ENCODE measurements around the gene SHCBP1. TPM values are rescaled to one million over a fixed set of nuclear protein-coding genes. Genes with fewer than 3 reads are reported as not detected.

Gene SHCBP1, protein sequence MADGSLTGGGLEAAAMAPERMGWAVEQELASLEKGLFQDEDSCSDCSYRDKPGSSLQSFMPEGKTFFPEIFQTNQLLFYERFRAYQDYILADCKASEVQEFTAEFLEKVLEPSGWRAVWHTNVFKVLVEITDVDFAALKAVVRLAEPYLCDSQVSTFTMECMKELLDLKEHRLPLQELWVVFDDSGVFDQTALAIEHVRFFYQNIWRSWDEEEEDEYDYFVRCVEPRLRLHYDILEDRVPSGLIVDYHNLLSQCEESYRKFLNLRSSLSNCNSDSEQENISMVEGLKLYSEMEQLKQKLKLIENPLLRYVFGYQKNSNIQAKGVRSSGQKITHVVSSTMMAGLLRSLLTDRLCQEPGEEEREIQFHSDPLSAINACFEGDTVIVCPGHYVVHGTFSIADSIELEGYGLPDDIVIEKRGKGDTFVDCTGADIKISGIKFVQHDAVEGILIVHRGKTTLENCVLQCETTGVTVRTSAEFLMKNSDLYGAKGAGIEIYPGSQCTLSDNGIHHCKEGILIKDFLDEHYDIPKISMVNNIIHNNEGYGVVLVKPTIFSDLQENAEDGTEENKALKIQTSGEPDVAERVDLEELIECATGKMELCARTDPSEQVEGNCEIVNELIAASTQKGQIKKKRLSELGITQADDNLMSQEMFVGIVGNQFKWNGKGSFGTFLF
- 71.9 and 85.8 TPM in 2 replicates for total RNA-seq (2014; rRNA removed; shearing (Covaris generic))

DNA sequence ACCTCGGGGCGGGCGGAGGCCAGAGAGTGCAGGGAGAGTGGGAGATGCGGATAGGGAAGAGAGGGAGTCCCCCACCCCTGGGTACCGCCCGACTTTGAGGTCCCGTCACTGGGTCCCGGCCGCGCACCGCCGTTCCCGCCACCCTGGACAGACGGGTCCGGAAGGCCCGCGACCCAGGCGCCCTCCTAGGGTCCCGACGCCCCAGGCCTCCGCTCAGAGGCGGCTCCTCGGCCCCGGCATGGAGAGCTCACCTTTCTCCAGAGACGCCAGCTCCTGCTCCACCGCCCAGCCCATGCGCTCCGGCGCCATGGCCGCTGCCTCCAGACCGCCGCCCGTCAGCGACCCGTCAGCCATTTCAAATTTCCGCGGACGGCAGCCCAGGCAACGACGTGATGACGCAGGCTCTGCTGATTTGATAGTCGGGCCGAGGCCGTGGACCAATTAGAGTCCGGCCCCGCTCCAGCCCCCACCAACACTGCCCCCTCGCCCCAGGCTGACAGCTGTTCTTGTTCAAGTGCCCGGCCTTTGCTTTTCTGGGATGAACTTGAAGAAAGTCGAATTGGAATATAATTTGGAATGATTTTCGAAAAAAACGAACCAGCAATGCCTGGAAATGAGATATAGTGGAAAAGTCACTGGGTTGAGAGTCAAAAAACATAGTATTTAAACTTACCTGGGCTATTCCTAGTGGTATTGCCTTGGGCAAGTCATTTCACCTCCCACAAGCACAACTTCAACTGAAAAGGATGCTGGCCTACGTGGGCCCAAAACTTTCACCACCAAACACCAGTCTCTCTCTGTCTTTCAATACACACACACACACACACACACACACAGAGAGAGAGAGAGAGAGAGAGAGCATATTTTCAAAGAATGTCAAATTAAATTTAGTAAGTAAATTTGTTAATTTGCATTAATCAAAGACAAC is at the start of gene SHCBP1:
TSS of gene SHCBP1 (minus strand) at position 374 of the 928 bp plus-strand sequence. CDS start at position 354, 20 bp downstream.
- H3K4me3 ChIP-seq, result peak within 1 kb of the TSS; percentile 90
- no peaks in the 10 kb centered on the region for H3K9me3 ChIP-seq (replicated peaks)
- H3K36me3 ChIP-seq, result peaks cover 35% of the 10 kb centered on the region
- peaks cover 4% of the 10 kb centered on the region; the same call in 1 of the 2 replicates for H3K4me1 ChIP-seq (replicated peaks)
- peak; percentile 80 to 92 for DNase-seq (ENCODE audit: low read depth in 1 of 2, low spot score in 2 of 2)
- no peaks in the 10 kb centered on the region for H3K27me3 ChIP-seq (replicated peaks)
- H3K27ac ChIP-seq, result peak within 1 kb of the TSS; percentile 94

DNA sequence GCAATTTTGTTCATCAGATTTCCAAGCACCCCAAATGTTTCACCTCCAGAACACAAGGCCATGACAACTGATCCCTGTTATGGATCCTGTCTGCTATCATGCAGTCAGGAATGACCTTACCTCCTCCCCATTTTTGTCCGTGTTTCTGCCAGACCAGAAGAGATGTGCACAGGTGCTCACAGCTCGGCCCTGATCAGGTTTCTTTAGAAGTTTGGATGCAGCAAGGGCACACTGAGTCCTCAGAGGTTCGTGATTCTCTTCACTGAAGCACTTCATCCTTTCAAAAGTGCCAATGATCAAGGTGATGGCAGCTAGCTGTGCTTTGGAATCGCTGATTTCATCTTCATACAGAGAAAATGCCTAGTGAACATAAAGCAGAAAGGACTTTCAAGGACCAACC is 40.9 kb upstream of the SHCBP1 start:
- H3K4me1 ChIP-seq (replicated peaks), result no peaks in the 10 kb centered on the region
- peaks cover 63% of the 10 kb centered on the region for H3K36me3 ChIP-seq
- H3K27me3 ChIP-seq (replicated peaks), result no peaks in the 10 kb centered on the region
- no peak overlapping the region for H3K27ac ChIP-seq
- DNase-seq (ENCODE audit: low read depth in 1 of 2, low spot score in 2 of 2), result no peak
- H3K4me3 ChIP-seq, result no peak overlapping the region
- H3K9me3 ChIP-seq (replicated peaks), result no peaks in the 10 kb centered on the region

DNA sequence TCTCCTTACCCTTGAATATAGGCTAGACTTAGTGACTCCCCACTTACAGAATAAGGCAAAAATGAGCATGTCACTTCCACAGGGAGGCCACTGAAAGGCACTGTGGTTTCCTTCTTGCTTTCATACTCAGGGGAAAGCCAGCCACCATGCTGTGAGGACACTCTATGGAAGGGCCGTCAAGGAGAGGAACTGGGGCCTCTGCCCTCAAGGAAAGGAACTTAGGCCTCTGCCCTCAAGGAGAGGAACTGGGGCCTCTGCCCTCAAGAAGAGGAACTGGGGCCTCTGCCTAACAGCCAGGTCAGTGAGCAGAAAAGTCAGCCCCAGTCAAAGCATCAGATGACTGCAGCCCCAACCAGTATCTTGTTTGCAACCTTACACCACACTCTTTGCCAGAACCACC is 37.7 kb upstream of the SHCBP1 start:
- Histone ChIP-seq H3K9me3 (replicated peaks) (no peaks in the 10 kb centered on the region), H3K27ac (no peak overlapping the region), H3K27me3 (replicated peaks) (no peaks in the 10 kb centered on the region), H3K36me3 (peaks cover 46% of the 10 kb centered on the region), H3K4me3 (no peak overlapping the region), H3K4me1 (replicated peaks) (no peaks in the 10 kb centered on the region)
- DNase-seq (ENCODE audit: low read depth in 1 of 2, low spot score in 2 of 2), result no peak

DNA sequence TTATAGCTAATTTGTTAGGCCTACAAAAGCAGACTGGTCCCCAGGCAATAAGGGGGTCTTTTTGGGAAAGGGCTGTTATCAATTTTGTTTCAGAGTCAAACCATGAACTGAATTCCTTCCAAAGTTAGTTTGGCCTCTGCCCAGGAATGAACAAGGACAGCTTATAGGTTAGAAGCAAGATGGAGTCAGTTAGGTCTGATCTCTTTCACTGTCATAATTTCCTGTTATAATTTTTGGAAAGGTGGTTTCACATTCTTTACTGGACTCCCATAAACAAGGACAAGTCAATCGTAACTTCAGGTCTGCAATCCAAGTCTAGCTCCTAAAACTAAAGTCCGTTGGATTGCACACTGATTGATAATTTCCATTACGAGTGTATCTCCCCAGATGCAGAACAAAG is 30.1 kb upstream of the SHCBP1 start:
- Histone ChIP-seq H3K27me3 (replicated peaks) (no peaks in the 10 kb centered on the region), H3K27ac (no peak overlapping the region), H3K36me3 (no peaks in the 10 kb centered on the region), H3K4me3 (no peak overlapping the region), H3K9me3 (replicated peaks) (no peaks in the 10 kb centered on the region), H3K4me1 (replicated peaks) (no peaks in the 10 kb centered on the region; the same call in 1 of the 2 replicates)
- no peak for DNase-seq (ENCODE audit: low read depth in 1 of 2, low spot score in 2 of 2)

DNA sequence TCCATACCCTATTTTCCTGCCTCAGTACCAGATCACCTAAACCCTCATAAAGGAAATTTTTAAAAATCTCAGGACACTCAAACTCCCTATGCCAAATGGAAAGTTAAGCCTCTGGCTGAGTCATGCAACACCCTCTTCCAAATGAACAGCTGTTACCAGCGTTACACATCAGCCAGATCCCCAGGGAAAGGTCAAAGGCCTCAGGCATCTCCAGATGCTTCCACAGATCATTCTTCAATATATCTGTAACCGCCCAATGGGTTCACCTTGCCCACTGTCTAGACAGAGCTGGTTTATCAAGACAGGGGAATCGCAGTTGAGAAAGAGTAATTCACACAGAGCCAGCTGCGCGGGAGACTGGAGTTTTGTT is 29.1 kb upstream of the SHCBP1 start:
- no peaks in the 10 kb centered on the region for H3K36me3 ChIP-seq
- no peaks in the 10 kb centered on the region; the same call in 1 of the 2 replicates for H3K4me1 ChIP-seq (replicated peaks)
- no peaks in the 10 kb centered on the region for H3K27me3 ChIP-seq (replicated peaks)
- H3K4me3 ChIP-seq, result no peak overlapping the region
- H3K27ac ChIP-seq, result no peak overlapping the region
- H3K9me3 ChIP-seq (replicated peaks), result no peaks in the 10 kb centered on the region
- no peak for DNase-seq (ENCODE audit: low read depth in 1 of 2, low spot score in 2 of 2)

DNA sequence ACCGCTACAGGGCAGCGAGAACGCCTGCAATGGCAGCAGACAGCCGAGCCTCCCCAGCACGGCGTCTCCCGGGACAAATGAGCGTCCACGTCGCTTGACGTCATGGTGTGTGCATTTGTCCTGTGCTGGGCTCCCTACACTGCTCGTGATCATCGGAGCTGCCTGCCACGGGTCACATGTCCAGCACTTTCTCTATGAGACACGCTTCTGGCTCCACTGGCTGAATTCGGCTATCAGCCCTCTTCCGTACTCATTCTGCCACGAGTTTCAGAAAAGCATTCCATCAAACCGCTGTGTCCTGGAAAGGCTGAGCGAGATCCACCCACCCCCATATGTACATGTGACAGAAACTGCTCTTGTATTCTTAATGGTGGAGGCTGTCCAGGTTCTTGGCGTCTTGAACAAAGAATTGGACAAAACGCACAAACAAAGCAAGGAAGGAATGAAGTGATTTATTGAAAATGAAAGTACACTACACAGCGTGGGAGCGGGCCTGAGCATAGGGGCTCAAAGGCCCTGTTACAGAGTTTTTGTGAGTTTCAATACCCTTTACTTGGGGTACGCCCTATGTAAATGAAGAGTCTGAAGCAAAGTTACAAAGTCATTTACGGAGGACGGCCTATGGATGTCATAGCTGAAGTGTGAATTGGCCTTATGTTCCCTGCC is 28.5 kb upstream of the SHCBP1 start:
- Histone ChIP-seq H3K36me3 (no peaks in the 10 kb centered on the region), H3K27me3 (replicated peaks) (no peaks in the 10 kb centered on the region), H3K9me3 (replicated peaks) (no peaks in the 10 kb centered on the region), H3K4me3 (peak overlapping the region; percentile 31), H3K4me1 (replicated peaks) (no peaks in the 10 kb centered on the region; the same call in 1 of the 2 replicates), H3K27ac (no peak overlapping the region)
- peak; percentile 31 to 57 for DNase-seq (ENCODE audit: low read depth in 1 of 2, low spot score in 2 of 2)

DNA sequence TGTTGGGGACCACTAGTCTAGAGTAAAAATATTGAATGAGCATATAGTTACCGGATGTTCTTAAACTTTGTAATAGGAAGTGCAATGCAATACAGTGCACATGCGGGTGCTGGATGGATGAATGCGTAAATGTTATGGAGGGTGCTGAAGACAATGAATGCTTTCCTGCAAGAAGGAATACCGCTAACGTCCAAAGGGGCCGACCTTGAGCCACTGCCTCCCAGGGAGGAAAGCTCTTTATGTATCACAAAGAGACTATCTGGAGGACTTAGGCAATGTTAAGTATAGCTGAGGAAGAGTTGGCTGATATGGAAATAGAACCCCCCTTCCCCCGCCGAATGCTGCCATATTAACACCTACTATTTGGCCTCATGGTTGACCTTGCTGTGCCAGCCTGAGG is 27.5 kb upstream of the SHCBP1 start:
- Histone ChIP-seq H3K4me1 (replicated peaks) (no peaks in the 10 kb centered on the region; the same call in 1 of the 2 replicates), H3K27ac (no peak overlapping the region), H3K4me3 (no peak overlapping the region), H3K36me3 (no peaks in the 10 kb centered on the region), H3K9me3 (replicated peaks) (no peaks in the 10 kb centered on the region), H3K27me3 (replicated peaks) (no peaks in the 10 kb centered on the region)
- DNase-seq (ENCODE audit: low read depth in 1 of 2, low spot score in 2 of 2), result no peak

DNA sequence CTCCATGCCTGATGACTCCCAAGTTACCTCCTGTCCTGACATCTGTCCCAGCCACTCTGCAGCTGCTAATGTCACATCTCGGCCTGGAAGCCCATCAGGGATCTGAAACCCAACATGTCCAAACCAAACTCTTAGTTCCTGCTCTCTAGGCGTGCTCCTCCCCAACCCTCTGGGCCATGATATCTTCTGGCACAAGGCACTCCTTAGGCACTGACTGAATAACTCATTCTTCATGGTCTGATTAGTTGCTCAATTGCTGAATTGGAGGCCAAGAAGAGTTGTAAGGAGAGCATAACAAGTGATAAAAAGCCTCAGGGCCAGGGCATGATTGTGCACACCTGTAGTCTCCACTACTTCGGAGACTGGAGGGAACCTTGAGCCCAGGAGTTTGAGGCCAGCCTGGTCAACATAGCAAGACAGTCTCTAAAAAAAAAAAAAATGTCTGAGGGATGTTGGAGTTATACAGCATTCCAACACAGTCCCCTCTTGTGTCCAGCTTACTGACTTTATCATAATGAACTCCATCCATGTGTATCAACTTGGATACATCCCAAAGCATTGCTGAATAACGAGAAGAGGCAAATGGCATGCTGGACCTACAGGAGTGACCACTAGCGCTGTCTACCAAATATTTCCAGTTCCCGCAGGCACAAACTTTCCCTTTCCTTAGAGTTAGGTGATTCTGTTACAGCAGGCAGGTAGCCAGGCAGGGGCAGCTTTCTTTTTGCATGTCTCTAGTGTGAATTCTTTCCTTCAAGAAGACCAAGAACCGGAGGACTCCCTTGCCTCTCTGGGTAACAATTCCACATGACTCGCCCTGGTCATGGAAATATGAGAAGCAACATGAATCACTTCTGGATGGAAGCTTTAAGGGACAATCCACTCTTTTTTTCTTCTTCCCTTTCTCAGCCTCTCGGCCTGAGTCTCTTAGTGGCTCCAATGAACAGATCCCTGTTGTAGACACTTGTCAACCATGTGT is 18.1 kb upstream of the SHCBP1 start:
- no peak for DNase-seq (ENCODE audit: low read depth in 1 of 2, low spot score in 2 of 2)
- Histone ChIP-seq H3K27me3 (replicated peaks) (peaks cover 5% of the 10 kb centered on the region; the same call in 1 of the 2 replicates), H3K4me3 (no peak overlapping the region), H3K9me3 (replicated peaks) (no peaks in the 10 kb centered on the region), H3K27ac (no peak overlapping the region), H3K36me3 (no peaks in the 10 kb centered on the region), H3K4me1 (replicated peaks) (no peaks in the 10 kb centered on the region)

DNA sequence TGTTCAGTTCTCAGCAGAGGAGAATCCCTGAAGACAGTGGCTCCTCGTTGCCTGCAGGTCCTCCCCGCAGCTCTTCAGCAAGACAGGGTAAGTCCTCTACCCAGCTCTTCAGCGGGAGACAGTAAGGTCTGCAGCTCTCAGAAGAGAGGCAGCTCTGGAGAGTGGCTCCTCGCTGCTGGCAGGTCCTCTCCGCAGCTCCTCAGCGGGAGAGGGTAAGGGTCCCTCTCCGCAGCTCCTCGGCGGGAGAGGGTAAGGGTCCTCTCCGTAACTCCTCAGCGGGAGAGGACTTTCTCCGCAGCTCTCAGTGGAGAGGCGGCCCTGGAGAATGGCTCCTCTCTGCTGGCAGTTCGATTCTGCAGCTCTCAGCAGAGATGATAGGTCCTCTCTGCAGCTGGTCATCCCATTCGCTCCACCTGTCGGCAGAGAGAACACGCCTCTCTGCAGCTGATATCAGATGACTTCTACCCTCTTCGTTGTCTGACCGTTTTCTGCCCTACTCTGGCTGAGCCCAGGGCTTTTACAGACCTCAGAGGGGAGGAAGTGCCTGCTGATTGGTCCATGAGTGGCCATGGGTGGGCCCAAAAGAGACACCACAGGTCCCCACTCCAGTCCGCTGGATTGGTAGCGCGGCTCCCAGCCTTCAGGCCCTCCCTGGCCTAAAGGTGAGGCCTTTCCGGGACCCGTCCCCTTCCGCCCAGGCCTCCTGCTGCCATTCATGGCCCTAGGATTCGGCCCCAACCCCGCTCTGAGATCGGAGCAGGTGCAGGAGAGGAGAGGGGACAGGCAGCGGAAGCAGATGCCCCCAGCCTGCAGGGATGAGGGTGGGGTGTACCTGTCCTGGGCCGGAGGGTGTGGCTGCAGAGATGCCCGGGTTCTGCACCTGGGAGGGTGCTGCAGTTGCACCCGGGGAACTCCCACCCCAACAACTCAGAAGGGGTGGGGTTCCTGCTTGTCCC is 11.9 kb upstream of the SHCBP1 start:
- Histone ChIP-seq H3K36me3 (no peaks in the 10 kb centered on the region), H3K27ac (no peak overlapping the region), H3K4me1 (replicated peaks) (peaks cover 3% of the 10 kb centered on the region; the same call in 1 of the 2 replicates), H3K4me3 (no peak overlapping the region), H3K9me3 (replicated peaks) (no peaks in the 10 kb centered on the region), H3K27me3 (replicated peaks) (0 out of 2 replicates have a peak, but pooled peaks cover 3% of the 10 kb centered on the region)
- DNase-seq (ENCODE audit: low read depth in 1 of 2, low spot score in 2 of 2), result no peak

DNA sequence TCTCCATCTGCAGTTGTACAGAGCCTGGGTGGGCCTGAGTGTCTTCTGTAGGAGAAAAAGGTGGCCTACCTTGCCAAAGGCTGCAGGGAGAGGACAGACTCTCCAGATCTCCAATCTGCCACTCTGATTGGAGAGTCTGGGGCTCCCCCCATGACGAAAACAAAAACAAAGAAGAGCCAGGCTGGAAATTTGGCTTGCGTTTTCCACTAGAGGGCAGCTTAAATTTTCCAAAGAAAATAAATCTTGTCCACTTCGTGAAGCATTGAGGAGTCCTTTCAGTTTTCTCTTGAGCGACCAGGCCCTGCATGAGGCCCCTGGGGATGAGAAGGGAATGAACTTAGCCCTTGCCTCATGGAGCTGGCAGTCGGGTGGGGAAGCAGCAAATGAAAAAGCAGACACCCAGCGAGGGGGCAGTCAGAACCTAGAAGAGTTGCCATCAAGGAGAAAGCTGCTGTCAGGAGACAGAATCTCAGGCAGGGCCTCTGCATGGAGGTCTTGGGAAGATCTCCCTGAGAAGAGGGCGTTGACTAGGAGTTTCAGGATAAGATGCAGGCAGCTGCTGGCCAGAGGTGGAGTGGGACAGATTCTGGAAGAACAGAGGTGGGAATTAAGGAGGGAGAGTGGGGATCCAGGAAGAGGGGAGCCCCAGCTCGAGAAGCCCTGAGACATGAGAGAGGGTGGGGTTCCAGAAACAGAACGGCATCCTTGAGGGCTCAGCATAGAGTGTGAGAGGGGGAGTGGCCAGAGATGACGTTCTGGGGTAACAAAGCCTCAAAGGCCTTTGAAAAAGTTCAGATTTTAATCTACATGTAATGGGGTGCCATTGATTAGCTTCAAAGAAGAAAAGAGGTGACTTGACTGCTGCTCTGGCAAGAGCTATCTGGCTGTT is 8.4 kb upstream of the SHCBP1 start:
- Histone ChIP-seq H3K4me1 (replicated peaks) (peaks cover 3% of the 10 kb centered on the region; the same call in 1 of the 2 replicates), H3K4me3 (no peak overlapping the region), H3K9me3 (replicated peaks) (no peaks in the 10 kb centered on the region), H3K27ac (no peak overlapping the region), H3K27me3 (replicated peaks) (no peaks in the 10 kb centered on the region), H3K36me3 (no peaks in the 10 kb centered on the region)
- peak; percentile 50 to 63 for DNase-seq (ENCODE audit: low read depth in 1 of 2, low spot score in 2 of 2)

DNA sequence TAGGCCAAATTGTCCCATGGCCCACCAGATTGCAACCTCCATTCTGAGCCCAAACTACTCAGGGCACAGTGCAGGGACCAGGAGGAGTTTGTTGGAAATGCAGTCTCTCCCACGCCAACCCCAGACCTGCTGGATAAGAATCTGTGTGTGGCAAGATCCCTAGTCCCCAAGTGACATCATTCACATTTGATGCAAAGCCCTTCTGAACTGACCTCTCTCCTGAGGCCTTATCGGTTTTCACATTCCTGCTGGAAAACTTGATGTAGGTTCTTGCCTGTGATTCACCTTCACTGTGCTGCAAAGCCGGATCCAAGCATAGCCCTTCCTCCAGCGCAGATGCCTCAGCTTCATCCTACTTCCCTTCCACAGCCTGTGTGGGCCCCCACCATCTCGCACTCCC is 6.6 kb upstream of the SHCBP1 start:
- Histone ChIP-seq H3K27me3 (replicated peaks) (no peaks in the 10 kb centered on the region), H3K27ac (no peak overlapping the region), H3K4me3 (no peak overlapping the region), H3K36me3 (no peaks in the 10 kb centered on the region), H3K9me3 (replicated peaks) (no peaks in the 10 kb centered on the region), H3K4me1 (replicated peaks) (peaks cover 3% of the 10 kb centered on the region; the same call in 1 of the 2 replicates)
- no peak for DNase-seq (ENCODE audit: low read depth in 1 of 2, low spot score in 2 of 2)
